ENCODE data around the gene INSIG1.

DNA sequence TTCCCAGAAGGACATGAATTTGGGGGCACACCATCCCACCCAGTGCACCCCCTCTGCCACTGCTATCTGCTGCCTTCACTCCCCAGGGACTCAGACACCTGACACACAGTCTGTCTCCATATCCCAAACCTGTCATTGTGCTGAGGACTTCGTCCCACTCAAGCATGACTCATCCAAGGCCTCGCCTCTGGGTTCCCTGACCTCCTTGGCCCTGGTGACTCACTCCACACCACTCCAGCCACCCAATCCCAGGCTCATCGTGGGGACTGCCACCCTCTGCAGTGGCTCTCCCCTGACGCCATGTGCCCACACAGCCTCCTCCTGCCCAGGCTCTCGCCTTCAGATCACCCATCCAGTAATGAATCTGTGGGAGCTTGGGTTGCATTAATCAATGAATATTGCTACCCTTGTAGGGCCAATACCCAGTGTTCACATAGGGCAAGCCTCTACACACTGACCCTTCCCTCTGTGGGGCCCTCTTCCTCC is 6.6 kb upstream of the INSIG1 start:
- TF ChIP-seq CTCF (IDR thresholded peaks at IDR 0.05; ENCODE audit: insufficient read depth, low read depth, low read length) (no peak), EZH2 (IDR thresholded peaks at IDR 0.05; ENCODE audit: insufficient read depth, low read length) (no peak)

Data from astrocyte (in vitro differentiated cells and primary cell).